Esophagus squamous epithelium (tissue), 5 donors: ENCODE data around the gene LILRB5. TPM values are rescaled to one million over a fixed set of nuclear protein-coding genes. Genes with fewer than 3 reads are reported as not detected.
"Not testable (repeated sequence)": the region's sequence is repeated elsewhere in the genome, so short reads cannot be mapped to it uniquely, and the experiment has no call there.

Source experiments
- DNase-seq: peaks from one replicate; lab custom pipeline; 2025; lab: John Stamatoyannopoulos, UW
- H3K27ac ChIP-seq, 4 donors: fragments of 200-600 bp; sonication (generic); one replicate each; pipeline ENCODE4 v1.5.1; 2016 to 2019; ENCODE audit warnings: mild to moderate bottlenecking in 1 of 4
- H3K27me3 ChIP-seq, 4 donors: fragments of 200-600 bp; sonication (generic); 1 replicate in 3 of 4; 2 replicates in 1 of 4; pipeline versions ENCODE4 v1.5.1 to v1.6.0; 2017 to 2021; ENCODE audit warnings: antibody characterized with exemption in 1 of 4
- H3K36me3 ChIP-seq, 3 donors: fragments of 200-600 bp; sonication (generic); one replicate each; pipeline ENCODE4 v1.5.1; 2016 to 2019
- H3K4me1 ChIP-seq, 3 donors: fragments of 200-600 bp; sonication (generic); one replicate each; pipeline ENCODE4 v1.5.1; 2017 to 2019
- H3K4me3 ChIP-seq, 4 donors: fragments of 200-600 bp; sonication (generic); 1 replicate in 3 of 4; 2 replicates in 1 of 4; pipeline ENCODE4 v1.5.1; 2016 to 2019; ENCODE audit warnings: mild to moderate bottlenecking in 2 of 4, moderate library complexity in 1 of 4
- H3K9me3 ChIP-seq, 3 donors: fragments of 200-600 bp; sonication (generic); one replicate each; pipeline ENCODE4 v1.5.1; 2016 to 2019
- POLR2A ChIP-seq, 4 donors: fragments of 450-650 bp; IDR thresholded peaks; one replicate each; pipeline ENCODE4 v1.6.1; 2017; ENCODE audit warnings: antibody characterized with exemption in 4 of 4, mild to moderate bottlenecking in 4 of 4, moderate library complexity in 3 of 4
- WGBS, 2 donors: methylation state at CpG; one replicate each; pipeline ENCODE4 v1.1.5; 2018; 5-methylcytosine and 5-hydroxymethylcytosine counted together
- intact Hi-C: fragments of 100-400 bp; cut with DNase I; formaldehyde crosslinking; loops from one replicate; pipeline ENCODE4 v1.15.0; 2022
- total RNA-seq, 4 donors: library from RNA; depleted of rRNA; stranded (reverse); fragments of >200 nt; gene quantifications; one replicate each; pipeline ENCODE4 v1.1.0, GENCODE V29; 2016
- TF ChIP-seq, protein P1 (sequence below), 6 experiments: fragments of 450-650 bp in 4 of 6; fragments of 200-600 bp in 2 of 6; sonication (generic) in 2 of 6; IDR thresholded peaks; one replicate each; pipeline ENCODE4 v1.5.1; 2016 to 2019; ENCODE audit warnings: antibody characterized with exemption in 6 of 6, mild to moderate bottlenecking in 4 of 6, moderate library complexity in 4 of 6
- donor health status: DM: yes; HTN: yes; CAD: no.

The LILRB5 gene
- total RNA-seq, 4 donors from 2014 or later: 1.4 to 9.3 (median 5.8) TPM; not detected in 1

GRCh38 chr19:54277111-54277615 is 20.1 kb upstream of the LILRB5 start:
- H3K9me3 ChIP-seq, H3K4me1 ChIP-seq, DNase-seq, H3K36me3 ChIP-seq, H3K27ac ChIP-seq, H3K4me3 ChIP-seq, intact Hi-C loops: not testable (repeated sequence)
- no CpG with 5 or more reads among the region's 15 CpGs for WGBS, 2 donors
- peaks cover 0 to 58% (median 0%) of the 10 kb centered on the region in 4 donors for H3K27me3 ChIP-seq

- Histone ChIP-seq H3K27ac (no peak overlapping the region), H3K27me3 (peaks cover 0 to 51% (median 0%) of the 10 kb centered on the region in 4 donors), H3K4me3 (no peak overlapping the region), H3K36me3 (no peaks in the 10 kb centered on the region), H3K4me1 (no peaks in the 10 kb centered on the region), H3K9me3 (no peaks in the 10 kb centered on the region)
- no peak for DNase-seq
- intact Hi-C loops: no loop called here
- WGBS, 2 donors: 44 to 65% methylated on average over 3 of the region's 9 CpGs
- TF ChIP-seq POLR2A (IDR thresholded peaks at IDR 0.05): no peak
- TF ChIP-seq, protein P1, sequence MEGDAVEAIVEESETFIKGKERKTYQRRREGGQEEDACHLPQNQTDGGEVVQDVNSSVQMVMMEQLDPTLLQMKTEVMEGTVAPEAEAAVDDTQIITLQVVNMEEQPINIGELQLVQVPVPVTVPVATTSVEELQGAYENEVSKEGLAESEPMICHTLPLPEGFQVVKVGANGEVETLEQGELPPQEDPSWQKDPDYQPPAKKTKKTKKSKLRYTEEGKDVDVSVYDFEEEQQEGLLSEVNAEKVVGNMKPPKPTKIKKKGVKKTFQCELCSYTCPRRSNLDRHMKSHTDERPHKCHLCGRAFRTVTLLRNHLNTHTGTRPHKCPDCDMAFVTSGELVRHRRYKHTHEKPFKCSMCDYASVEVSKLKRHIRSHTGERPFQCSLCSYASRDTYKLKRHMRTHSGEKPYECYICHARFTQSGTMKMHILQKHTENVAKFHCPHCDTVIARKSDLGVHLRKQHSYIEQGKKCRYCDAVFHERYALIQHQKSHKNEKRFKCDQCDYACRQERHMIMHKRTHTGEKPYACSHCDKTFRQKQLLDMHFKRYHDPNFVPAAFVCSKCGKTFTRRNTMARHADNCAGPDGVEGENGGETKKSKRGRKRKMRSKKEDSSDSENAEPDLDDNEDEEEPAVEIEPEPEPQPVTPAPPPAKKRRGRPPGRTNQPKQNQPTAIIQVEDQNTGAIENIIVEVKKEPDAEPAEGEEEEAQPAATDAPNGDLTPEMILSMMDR (IDR thresholded peaks at IDR 0.05): no peak
These were observed 18.9 kb upstream of the LILRB5 start for GRCh38 chr19:54275951-54276350.

- H3K9me3 ChIP-seq, DNase-seq, H3K27ac ChIP-seq, H3K36me3 ChIP-seq, H3K4me3 ChIP-seq, H3K4me1 ChIP-seq, intact Hi-C loops: not testable (repeated sequence)
- peaks cover 0 to 38% (median 0%) of the 10 kb centered on the region in 4 donors for H3K27me3 ChIP-seq
- WGBS, 2 donors: 48 to 56% methylated on average over 2 to 5 of the region's 9 CpGs
These were observed 17.4 kb upstream of the LILRB5 start for GRCh38 chr19:54274516-54274915.

DNA sequence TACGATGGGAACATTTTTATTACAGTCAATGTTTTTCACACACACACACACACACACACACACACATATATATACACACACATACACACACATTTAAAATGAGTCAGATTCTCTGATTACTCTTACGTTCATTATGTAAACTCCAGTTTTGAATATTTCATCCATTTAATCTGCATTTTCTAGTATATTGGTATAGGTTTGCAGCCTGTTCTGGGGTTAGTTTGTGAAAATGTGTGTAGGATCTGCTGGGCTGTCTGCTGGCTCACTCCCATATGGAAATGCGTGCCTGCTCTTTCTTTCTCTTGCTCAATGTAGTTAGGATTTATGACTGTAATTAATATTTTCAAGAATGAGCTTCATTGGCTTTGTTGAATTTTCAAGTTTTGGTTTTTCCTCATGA is 16.7 kb upstream of the LILRB5 start:
- WGBS, 2 donors: 49 to 51% methylated on average over 3 of the region's 3 CpGs
- no peak for TF ChIP-seq POLR2A (IDR thresholded peaks at IDR 0.05)
- TF ChIP-seq, protein P1 (IDR thresholded peaks at IDR 0.05): no peak
- no peak for DNase-seq
- Histone ChIP-seq H3K4me1 (no peaks in the 10 kb centered on the region), H3K4me3 (no peak overlapping the region), H3K27ac (no peak overlapping the region), H3K27me3 (peaks cover 0 to 33% (median 0%) of the 10 kb centered on the region in 4 donors), H3K36me3 (no peaks in the 10 kb centered on the region), H3K9me3 (no peaks in the 10 kb centered on the region)
- intact Hi-C loops: no loop called here

- H3K9me3 ChIP-seq, DNase-seq, H3K4me3 ChIP-seq, H3K4me1 ChIP-seq, intact Hi-C loops, H3K36me3 ChIP-seq, H3K27ac ChIP-seq: not testable (repeated sequence)
- WGBS, 2 donors: 40 to 53% methylated on average over 4 to 5 of the region's 5 CpGs
- H3K27me3 ChIP-seq: peaks cover 0 to 32% (median 0%) of the 10 kb centered on the region in 4 donors
These were observed 15.1 kb upstream of the LILRB5 start for GRCh38 chr19:54272181-54272580.

DNA sequence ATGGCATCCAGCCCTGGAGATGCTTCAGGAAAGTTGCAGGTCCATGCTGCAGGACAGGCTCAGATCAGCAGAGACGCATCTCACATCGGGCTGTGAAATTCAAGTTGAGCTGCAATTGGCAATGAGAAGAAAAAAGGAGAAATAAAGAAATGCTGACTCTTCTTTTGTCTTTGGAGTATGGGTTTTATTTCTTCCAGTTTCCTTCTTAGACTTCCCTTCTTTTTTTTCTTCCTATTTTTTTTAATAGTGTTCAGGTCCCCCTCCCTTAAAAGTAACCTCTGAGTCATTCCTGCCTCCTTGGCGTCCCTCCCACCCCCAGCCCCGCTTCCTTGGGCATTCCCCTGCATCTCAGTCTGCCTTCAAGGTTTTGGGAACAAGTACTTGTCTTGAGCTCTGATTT is 14.5 kb upstream of the LILRB5 start:
- H3K27ac ChIP-seq: peak overlapping the region in 1 of 4 donors; percentile 55
- H3K27me3 ChIP-seq: peaks cover 0 to 32% (median 0%) of the 10 kb centered on the region in 4 donors
- intact Hi-C loops, H3K9me3 ChIP-seq, H3K4me3 ChIP-seq, H3K4me1 ChIP-seq, H3K36me3 ChIP-seq, DNase-seq: not testable (repeated sequence)
- WGBS, 2 donors: 42 to 58% methylated on average over 4 of the region's 4 CpGs

DNA sequence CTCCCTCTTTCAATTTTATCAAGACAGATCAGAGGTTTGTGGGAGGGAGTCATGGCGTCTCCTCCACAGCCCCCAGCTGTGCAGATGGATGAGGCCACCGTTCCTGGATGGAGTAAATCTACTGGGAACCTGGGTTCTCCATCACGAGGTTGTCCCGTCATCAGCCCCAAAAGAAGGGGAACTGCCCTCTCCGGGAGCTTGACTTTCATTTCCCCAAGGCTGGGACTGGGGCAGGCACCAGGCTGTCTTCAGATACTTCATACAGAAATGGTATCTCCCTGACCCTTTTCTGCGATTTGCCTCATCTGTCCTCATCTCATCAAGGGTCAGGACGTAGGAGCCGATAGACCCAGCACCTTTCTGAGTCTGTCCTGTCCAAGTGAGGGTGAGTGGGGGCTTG is 14.0 kb upstream of the LILRB5 start:
- H3K9me3 ChIP-seq: no peaks in the 10 kb centered on the region
- intact Hi-C loops: no loop called here
- no peak overlapping the region for H3K4me3 ChIP-seq
- no peaks in the 10 kb centered on the region for H3K4me1 ChIP-seq
- no peak for DNase-seq
- H3K27me3 ChIP-seq: peaks cover 0 to 31% (median 0%) of the 10 kb centered on the region in 4 donors
- TF ChIP-seq, protein P1 (IDR thresholded peaks at IDR 0.05): no peak
- TF ChIP-seq POLR2A (IDR thresholded peaks at IDR 0.05): no peak
- no peaks in the 10 kb centered on the region for H3K36me3 ChIP-seq
- peak overlapping the region in 1 of 4 donors; percentile 55 for H3K27ac ChIP-seq
- 55 to 74% methylated on average over 4 to 7 of the region's 8 CpGs for WGBS, 2 donors
